HEK293 (cell line): ENCODE measurements around the gene TH.

Experiments used
- CTCF ChIA-PET: fragments of 350-600 bp; formaldehyde crosslinking; extraction: SDS; loops from one replicate; lab custom pipeline; 2021; ENCODE audit warnings: antibody characterized with exemption; lab: Yijun Ruan, JAX
- POLR2A ChIA-PET: fragments of 300-600 bp; formaldehyde crosslinking; extraction: SDS; loops from one replicate; lab custom pipeline; 2020; ENCODE audit warnings: antibody characterized with exemption, inconsistent platforms; lab: Yijun Ruan, JAX
- H3K27ac ChIP-seq: fragments of 200-500 bp; sonication (Bioruptor generic); 2 replicates; pipeline ENCODE4 v1.5.1; 2014; ENCODE audit warnings: low read depth, low read length, control low read depth, inconsistent platforms; ENCODE audit errors: extremely low read depth
- H3K36me3 ChIP-seq, 2 experiments: fragments of 200-500 bp in 1 of 2; sonication (Bioruptor generic) in 1 of 2; 1 replicate in 1 of 2; 2 replicates in 1 of 2; pipeline ENCODE4 v1.5.1; 2014 to 2017; ENCODE audit warnings: inconsistent platforms in 2 of 2, low read length in 2 of 2; ENCODE audit not compliant: control insufficient read depth in 2 of 2, insufficient read depth in 1 of 2
- H3K4me1 ChIP-seq: fragments of 200-500 bp; sonication (Bioruptor generic); 2 replicates; pipeline ENCODE4 v1.5.1; 2014; ENCODE audit warnings: mild to moderate bottlenecking, low read length, inconsistent platforms; ENCODE audit not compliant: control insufficient read depth, insufficient read depth
- H3K4me3 ChIP-seq: 2 replicates; pipeline ENCODE4 v1.5.1; 2011; ENCODE audit warnings: low read depth, mild to moderate bottlenecking, control low read depth, low read length, moderate library complexity
- H3K9me3 ChIP-seq: fragments of 200-500 bp; sonication (Bioruptor generic); 2 replicates; pipeline ENCODE4 v1.5.1; 2014; ENCODE audit warnings: low read depth, low read length, inconsistent platforms; ENCODE audit not compliant: control insufficient read depth, insufficient read depth
- GLI4 ChIP-seq: fragments of 450-650 bp; formaldehyde crosslinking; IDR thresholded peaks from 2 replicates; pipeline ENCODE4 v1.5.1; 2016; ENCODE audit warnings: missing biosample characterization, missing genetic modification characterization
- IKZF3 ChIP-seq: fragments of 450-650 bp; IDR thresholded peaks from 2 replicates; pipeline ENCODE4 v1.5.0; 2018; ENCODE audit warnings: missing biosample characterization, mild to moderate bottlenecking, missing genetic modification characterization, moderate library complexity
- SALL2 ChIP-seq: fragments of 450-650 bp; formaldehyde crosslinking; IDR thresholded peaks from 2 replicates; pipeline ENCODE4 v1.5.0; 2017; ENCODE audit warnings: missing biosample characterization, mild to moderate bottlenecking, missing genetic modification characterization, borderline replicate concordance
- ZFP69B ChIP-seq: fragments of 450-650 bp; formaldehyde crosslinking; IDR thresholded peaks from 2 replicates; pipeline ENCODE4 v1.5.1; 2016; ENCODE audit warnings: missing biosample characterization, missing genetic modification characterization
- ZNF114 ChIP-seq: fragments of 450-650 bp; formaldehyde crosslinking; IDR thresholded peaks from 2 replicates; pipeline ENCODE4 v1.5.0; 2017; ENCODE audit warnings: missing biosample characterization, missing genetic modification characterization
- ZNF19 ChIP-seq: fragments of 450-650 bp; formaldehyde crosslinking; IDR thresholded peaks from 2 replicates; pipeline ENCODE4; 2016; ENCODE audit warnings: missing biosample characterization, missing genetic modification characterization, low read depth
- ZNF239 ChIP-seq: fragments of 450-650 bp; formaldehyde crosslinking; IDR thresholded peaks from 2 replicates; pipeline ENCODE4 v1.5.1; 2016; ENCODE audit warnings: missing biosample characterization, missing genetic modification characterization
- ZNF274 ChIP-seq, 2 experiments: fragments of 200-500 bp in 1 of 2; fragments of 450-650 bp in 1 of 2; sonication (Bioruptor generic) in 1 of 2; formaldehyde crosslinking in 1 of 2; IDR thresholded peaks; 2 replicates each; pipeline versions ENCODE4 v1.5.1 to v1.6.1; 2014 to 2016; ENCODE audit warnings: borderline replicate concordance in 1 of 2, inconsistent platforms in 1 of 2, low read length in 1 of 2, missing biosample characterization in 1 of 2, missing genetic modification characterization in 1 of 2
- ZNF473 ChIP-seq: fragments of 450-650 bp; formaldehyde crosslinking; IDR thresholded peaks from 2 replicates; pipeline ENCODE4 v1.5.1; 2017; ENCODE audit warnings: missing biosample characterization, missing genetic modification characterization
- ZNF544 ChIP-seq: fragments of 450-650 bp; formaldehyde crosslinking; IDR thresholded peaks from 2 replicates; pipeline ENCODE4 v1.5.0; 2017; ENCODE audit warnings: missing biosample characterization, missing genetic modification characterization
- ZNF561 ChIP-seq: fragments of 450-650 bp; IDR thresholded peaks from 2 replicates; pipeline ENCODE4 v1.5.1; 2018; ENCODE audit warnings: missing biosample characterization, missing genetic modification characterization, borderline replicate concordance
- ZNF654 ChIP-seq: fragments of 450-650 bp; formaldehyde crosslinking; IDR thresholded peaks from 2 replicates; pipeline ENCODE4 v1.5.1; 2016; ENCODE audit warnings: low read depth, missing biosample characterization, missing genetic modification characterization
- ZNF701 ChIP-seq: fragments of 450-650 bp; formaldehyde crosslinking; IDR thresholded peaks from 2 replicates; pipeline ENCODE4 v1.5.1; 2016; ENCODE audit warnings: missing biosample characterization, missing genetic modification characterization
- ZNF707 ChIP-seq: fragments of 450-650 bp; formaldehyde crosslinking; IDR thresholded peaks from 2 replicates; pipeline ENCODE4 v1.5.1; 2016; ENCODE audit warnings: missing biosample characterization, missing genetic modification characterization
- ZNF776 ChIP-seq: fragments of 450-650 bp; formaldehyde crosslinking; IDR thresholded peaks from 2 replicates; pipeline ENCODE4 v1.5.0; 2017; ENCODE audit warnings: missing biosample characterization, missing genetic modification characterization, borderline replicate concordance
- ZNF791 ChIP-seq: fragments of 450-650 bp; formaldehyde crosslinking; IDR thresholded peaks from 2 replicates; pipeline ENCODE4 v1.5.1; 2016; ENCODE audit warnings: missing biosample characterization, missing genetic modification characterization
- ZNF792 ChIP-seq: fragments of 450-650 bp; formaldehyde crosslinking; IDR thresholded peaks from 2 replicates; pipeline ENCODE4 v1.5.1; 2016; ENCODE audit warnings: missing biosample characterization, missing genetic modification characterization
- ZSCAN4 ChIP-seq: fragments of 450-650 bp; formaldehyde crosslinking; IDR thresholded peaks from 2 replicates; pipeline ENCODE4 v1.5.1; 2017; ENCODE audit warnings: missing biosample characterization, missing genetic modification characterization
- TF ChIP-seq, protein P1 (sequence below): fragments of 450-650 bp; formaldehyde crosslinking; IDR thresholded peaks from 2 replicates; pipeline ENCODE4 v1.5.1; 2016; ENCODE audit warnings: missing biosample characterization, missing genetic modification characterization
- TF ChIP-seq, protein P2 (sequence below): fragments of 450-650 bp; formaldehyde crosslinking; IDR thresholded peaks from 2 replicates; pipeline ENCODE4 v1.5.1; 2017; ENCODE audit warnings: missing biosample characterization, missing genetic modification characterization

Gene TH

DNA sequence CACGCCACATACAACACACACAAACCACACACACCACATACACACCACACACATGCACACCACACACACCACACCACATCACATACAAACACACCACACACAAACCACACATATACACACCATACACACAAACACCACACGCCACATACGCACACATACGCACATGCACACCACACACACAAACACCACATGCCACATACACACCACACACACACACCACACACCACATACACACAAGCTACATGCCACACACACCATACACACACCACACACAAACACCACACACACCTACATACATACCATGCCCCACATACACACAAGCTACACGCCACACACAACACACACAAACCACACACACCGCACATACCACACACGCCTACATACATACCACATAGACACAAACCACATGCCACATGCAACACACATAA is 15.7 kb upstream of the TH start (continued):
- 0 out of 2 replicates have a peak, but pooled peaks have one; percentile 58 for TF ChIP-seq ZNF544 (tag by site-specific recombination)
- TF ChIP-seq GLI4 (tag by site-specific recombination), result 0 out of 2 replicates have a peak, but pooled peaks have one; percentile 22
- peak; percentile 17; the same call in 1 of the 2 replicates for TF ChIP-seq ZNF239 (tag by site-specific recombination)
- TF ChIP-seq IKZF3, result no peak
- TF ChIP-seq ZNF701, result peak; percentile 21; the same call in 1 of the 2 replicates
- 0 out of 2 replicates have a peak, but pooled peaks have one; percentile 5 for TF ChIP-seq ZSCAN4
- TF ChIP-seq ZNF791 (tag by site-specific recombination), result peak; percentile 28; the same call in 1 of the 2 replicates
- peak; percentile 87 for TF ChIP-seq ZNF114 (tag by site-specific recombination)
- TF ChIP-seq, protein P1, sequence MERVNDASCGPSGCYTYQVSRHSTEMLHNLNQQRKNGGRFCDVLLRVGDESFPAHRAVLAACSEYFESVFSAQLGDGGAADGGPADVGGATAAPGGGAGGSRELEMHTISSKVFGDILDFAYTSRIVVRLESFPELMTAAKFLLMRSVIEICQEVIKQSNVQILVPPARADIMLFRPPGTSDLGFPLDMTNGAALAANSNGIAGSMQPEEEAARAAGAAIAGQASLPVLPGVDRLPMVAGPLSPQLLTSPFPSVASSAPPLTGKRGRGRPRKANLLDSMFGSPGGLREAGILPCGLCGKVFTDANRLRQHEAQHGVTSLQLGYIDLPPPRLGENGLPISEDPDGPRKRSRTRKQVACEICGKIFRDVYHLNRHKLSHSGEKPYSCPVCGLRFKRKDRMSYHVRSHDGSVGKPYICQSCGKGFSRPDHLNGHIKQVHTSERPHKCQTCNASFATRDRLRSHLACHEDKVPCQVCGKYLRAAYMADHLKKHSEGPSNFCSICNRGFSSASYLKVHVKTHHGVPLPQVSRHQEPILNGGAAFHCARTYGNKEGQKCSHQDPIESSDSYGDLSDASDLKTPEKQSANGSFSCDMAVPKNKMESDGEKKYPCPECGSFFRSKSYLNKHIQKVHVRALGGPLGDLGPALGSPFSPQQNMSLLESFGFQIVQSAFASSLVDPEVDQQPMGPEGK (tag by site-specific recombination), result no peak
- 0 out of 2 replicates have a peak, but pooled peaks have one; percentile 87 for TF ChIP-seq ZNF776 (tag by site-specific recombination)
- TF ChIP-seq ZNF19 (tag by site-specific recombination), result no peak
- no peak for TF ChIP-seq ZNF274 (IDR thresholded peaks at IDR 0.05; ENCODE audit: low read length)
- TF ChIP-seq ZNF274 (tag by site-specific recombination; IDR thresholded peaks at IDR 0.05; ENCODE audit: borderline replicate concordance), result 0 out of 2 replicates have a peak, but pooled peaks have one; percentile 6
- TF ChIP-seq SALL2 (tag by site-specific recombination), result 0 out of 2 replicates have a peak, but pooled peaks have one; percentile 63
- no peak for TF ChIP-seq ZNF792
- TF ChIP-seq ZNF473 (tag by site-specific recombination), result peak; percentile 80; the same call in 1 of the 2 replicates
- TF ChIP-seq ZNF561 (tag by site-specific recombination), result no peak
- peak; percentile 60; the same call in 1 of the 2 replicates for TF ChIP-seq ZNF707 (tag by site-specific recombination)
- TF ChIP-seq, protein P2, sequence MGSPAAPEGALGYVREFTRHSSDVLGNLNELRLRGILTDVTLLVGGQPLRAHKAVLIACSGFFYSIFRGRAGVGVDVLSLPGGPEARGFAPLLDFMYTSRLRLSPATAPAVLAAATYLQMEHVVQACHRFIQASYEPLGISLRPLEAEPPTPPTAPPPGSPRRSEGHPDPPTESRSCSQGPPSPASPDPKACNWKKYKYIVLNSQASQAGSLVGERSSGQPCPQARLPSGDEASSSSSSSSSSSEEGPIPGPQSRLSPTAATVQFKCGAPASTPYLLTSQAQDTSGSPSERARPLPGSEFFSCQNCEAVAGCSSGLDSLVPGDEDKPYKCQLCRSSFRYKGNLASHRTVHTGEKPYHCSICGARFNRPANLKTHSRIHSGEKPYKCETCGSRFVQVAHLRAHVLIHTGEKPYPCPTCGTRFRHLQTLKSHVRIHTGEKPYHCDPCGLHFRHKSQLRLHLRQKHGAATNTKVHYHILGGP (tag by site-specific recombination), result peak; percentile 47; the same call in 1 of the 2 replicates

GRCh38 chr11:2186669-2187279 is 15.2 kb upstream of the TH start:
- Histone ChIP-seq H3K36me3 (no peaks in the 10 kb centered on the region), H3K4me3 (no peak overlapping the region), H3K9me3 (no peaks in the 10 kb centered on the region), H3K27ac (no peak overlapping the region), H3K4me1 (no peaks in the 10 kb centered on the region)
- POLR2A ChIA-PET, result no interaction called here
- CTCF ChIA-PET, result interaction anchor here (0.5 to 2.2 kb wide), 12 partner anchors 8 to 1132 kb away, joined by 3 to 15 read pairs (median 4); no protein-coding TSS in a partner anchor
- no peak for TF ChIP-seq ZFP69B (tag by site-specific recombination)
- TF ChIP-seq ZNF654 (tag by site-specific recombination), result peak; percentile 20; the same call in 1 of the 2 replicates
- peak; percentile 44; the same call in 1 of the 2 replicates for TF ChIP-seq ZSCAN4
